Thoracic aorta (tissue), 2 donors: ENCODE measurements around the gene ZNF530. TPM values are rescaled to one million over a fixed set of nuclear protein-coding genes. Genes with fewer than 3 reads are reported as not detected.

Source experiments
- ATAC-seq: fragments of 150-250 bp; one replicate; pipeline ENCODE4 v1.8.0; 2017; ENCODE audit warnings: low read depth; ENCODE audit not compliant: insufficient number of reproducible peaks, low FRiP score
- DNase-seq: peaks from one replicate; pipeline ENCODE4 v3.0.0-alpha.2; 2020; ENCODE audit warnings: low spot score
- H3K27ac ChIP-seq, 2 donors: fragments of 200-600 bp; sonication (generic); 1 replicate in 1 of 2; 2 replicates in 1 of 2; pipeline ENCODE4 v1.5.1; 2016; ENCODE audit warnings: mild to moderate bottlenecking in 2 of 2, moderate library complexity in 2 of 2
- H3K27me3 ChIP-seq: fragments of 200-600 bp; sonication (generic); replicated peaks from 2 replicates; pipeline ENCODE4 v1.6.0; 2016; ENCODE audit warnings: mild to moderate bottlenecking; ENCODE audit not compliant: insufficient read depth
- H3K36me3 ChIP-seq: fragments of 200-600 bp; sonication (generic); one replicate; pipeline ENCODE4 v1.5.1; 2016
- H3K4me1 ChIP-seq, 2 donors: fragments of 200-600 bp; sonication (generic); 1 replicate in 1 of 2; 2 replicates in 1 of 2; pipeline versions ENCODE4 v1.5.1 to v1.6.0; 2016; ENCODE audit warnings: low read depth in 2 of 2, mild to moderate bottlenecking in 1 of 2; ENCODE audit not compliant: control insufficient read depth in 1 of 2
- H3K4me3 ChIP-seq: fragments of 200-600 bp; sonication (generic); 2 replicates; pipeline ENCODE4 v1.5.1; 2016; ENCODE audit warnings: mild to moderate bottlenecking
- H3K9me3 ChIP-seq: fragments of 200-600 bp; sonication (generic); 2 replicates; pipeline ENCODE4 v1.5.1; 2016
- CTCF ChIP-seq: fragments of 200-600 bp; sonication (generic); IDR thresholded peaks from one replicate; pipeline ENCODE4 v1.5.1; 2019; ENCODE audit warnings: antibody characterized with exemption
- total RNA-seq, 2 donors: library from RNA; depleted of rRNA; stranded (reverse); fragments of >200 nt; gene quantifications; one replicate each; pipeline versions ENCODE4 v1.1.0 to v1.2.3, GENCODE V29; 2016

The ZNF530 gene
- total RNA-seq, 2 donors from 2014 or later = 3.8 to 7.4 TPM

- Histone ChIP-seq H3K4me3 (no peak overlapping the region), H3K36me3 (no peaks in the 10 kb centered on the region), H3K4me1 (no peaks in the 10 kb centered on the region), H3K27ac (no peak overlapping the region), H3K9me3 (no peaks in the 10 kb centered on the region), H3K27me3 (no peaks in the 10 kb centered on the region)
- DNase-seq = no peak
- no peak for TF ChIP-seq CTCF
- ATAC-seq = no peak
These were observed 51.9 kb downstream of the ZNF530 start for GRCh38 chr19:57651654-57651996.

- H3K36me3 ChIP-seq = no peaks in the 10 kb centered on the region
- H3K27ac ChIP-seq = no peak overlapping the region
- H3K4me3 ChIP-seq = no peak overlapping the region
- no peaks in the 10 kb centered on the region for H3K4me1 ChIP-seq
- no peaks in the 10 kb centered on the region for H3K9me3 ChIP-seq
- DNase-seq (no peak), ATAC-seq (no peak)
- H3K27me3 ChIP-seq = no peaks in the 10 kb centered on the region
- TF ChIP-seq CTCF = no peak
These were observed 54.0 kb downstream of the ZNF530 start for GRCh38 chr19:57653689-57654088.

- Histone ChIP-seq H3K36me3 (no peaks in the 10 kb centered on the region), H3K9me3 (no peaks in the 10 kb centered on the region), H3K27me3 (no peaks in the 10 kb centered on the region), H3K27ac (no peak overlapping the region), H3K4me1 (no peaks in the 10 kb centered on the region), H3K4me3 (no peak overlapping the region)
- DNase-seq (no peak), ATAC-seq (no peak)
- TF ChIP-seq CTCF = no peak
These were observed 55.8 kb downstream of the ZNF530 start for GRCh38 chr19:57655443-57655842.

- Histone ChIP-seq H3K4me1 (no peaks in the 10 kb centered on the region), H3K36me3 (no peaks in the 10 kb centered on the region), H3K4me3 (no peak overlapping the region), H3K27ac (no peak overlapping the region), H3K9me3 (no peaks in the 10 kb centered on the region), H3K27me3 (no peaks in the 10 kb centered on the region)
- ATAC-seq = no peak
- no peak for TF ChIP-seq CTCF
- no peak for DNase-seq
These were observed 56.7 kb downstream of the ZNF530 start for GRCh38 chr19:57656346-57656745.

Other genes starting within 250 kb of the ZNF530 start
- gene ZNF304, start 248.6 kb upstream of the ZNF530 start, total RNA-seq = 1 to 10 TPM; 6.2 to 7.5 TPM
- gene TRAPPC2B, start 236.3 kb upstream of the ZNF530 start, total RNA-seq = 1 to 10 TPM; 2.0 to 9.5 TPM
- 1 to 10 TPM in 1 of 2 donors, under 1 TPM in 1; 0.68 to 3.4 TPM for gene ZNF547, start 236.3 kb upstream of the ZNF530 start, total RNA-seq
- 10 to 100 TPM; 48.2 to 49.1 TPM for gene ZNF548, start 210.0 kb upstream of the ZNF530 start, total RNA-seq
- gene ZNF17, start 188.7 kb upstream of the ZNF530 start, total RNA-seq = 10 to 100 TPM; 11.2 to 17.5 TPM
- 10 to 100 TPM in 1 of 2 donors, 1 to 10 TPM in 1; 3.0 to 19.2 TPM for gene ZNF749, start 164.6 kb upstream of the ZNF530 start, total RNA-seq
- 1 to 10 TPM in 1 of 2 donors, under 1 TPM in 1; 0.95 to 1.5 TPM for gene VN1R1, start 142.7 kb upstream of the ZNF530 start, total RNA-seq
- 1 to 10 TPM; 2.7 to 6.6 TPM for gene ZNF772, start 122.3 kb upstream of the ZNF530 start, total RNA-seq
- gene ZNF419, start 112.1 kb upstream of the ZNF530 start, total RNA-seq = 10 to 100 TPM; 11.6 to 13.1 TPM
- 1 to 10 TPM; 4.3 to 9.5 TPM for gene ZNF773, start 99.9 kb upstream of the ZNF530 start, total RNA-seq
- 1 to 10 TPM; 5.7 to 8.3 TPM for gene ZNF549, start 72.5 kb upstream of the ZNF530 start, total RNA-seq
- gene ZNF550, start 40.0 kb upstream of the ZNF530 start, total RNA-seq = 1 to 10 TPM; 6.3 to 6.5 TPM
- 1 to 10 TPM; 1.6 to 4.1 TPM for gene ZNF416, start 21.0 kb upstream of the ZNF530 start, total RNA-seq
- 10 to 100 TPM in 1 of 2 donors, 1 to 10 TPM in 1; 5.4 to 29.2 TPM for gene ZIK1, start 15.7 kb upstream of the ZNF530 start, total RNA-seq
- gene ZNF134, start 14.4 kb downstream of the ZNF530 start, total RNA-seq = 10 to 100 TPM; 18.4 to 43.7 TPM
- gene ZNF211, start 33.3 kb downstream of the ZNF530 start, total RNA-seq = 10 to 100 TPM; 12.5 to 15.7 TPM
- not detected for gene ZSCAN4, start 69.0 kb downstream of the ZNF530 start, total RNA-seq
- gene ZNF551, start 82.1 kb downstream of the ZNF530 start, total RNA-seq = 10 to 100 TPM in 1 of 2 donors, 1 to 10 TPM in 1; 6.6 to 10.7 TPM
- 1 to 10 TPM; 3.0 to 3.2 TPM for gene ZNF154, start 109.3 kb downstream of the ZNF530 start, total RNA-seq
- 1 to 10 TPM; 3.1 to 3.5 TPM for gene ZNF671, start 127.7 kb downstream of the ZNF530 start, total RNA-seq
- 10 to 100 TPM in 1 of 2 donors, 1 to 10 TPM in 1; 7.8 to 24.0 TPM for gene ZNF776, start 146.9 kb downstream of the ZNF530 start, total RNA-seq
- 10 to 100 TPM in 1 of 2 donors, 1 to 10 TPM in 1; 8.7 to 15.4 TPM for gene ZNF586, start 169.8 kb downstream of the ZNF530 start, total RNA-seq
- gene ZNF552, start 215.0 kb downstream of the ZNF530 start, total RNA-seq = 10 to 100 TPM in 1 of 2 donors, 1 to 10 TPM in 1; 9.6 to 23.9 TPM
- 10 to 100 TPM; 11.9 to 35.8 TPM for gene ZNF587B, start 230.4 kb downstream of the ZNF530 start, total RNA-seq
- 10 to 100 TPM; 18.3 to 29.7 TPM for gene ZNF587, start 250.0 kb downstream of the ZNF530 start, total RNA-seq